Neutrophil (primary cell): Measurements from ENCODE around the gene UFM1.
"Not testable (repeated sequence)": the region's sequence is repeated elsewhere in the genome, so short reads cannot be mapped to it uniquely, and the experiment has no call there.

Experiments
- H3K27ac ChIP-seq: fragments of 200-600 bp; sonication (generic); 2 replicates; pipeline ENCODE4 v1.5.1; 2016; ENCODE audit warnings: mild to moderate bottlenecking, moderate library complexity
- H3K27me3 ChIP-seq: fragments of 200-600 bp; sonication (generic); 2 replicates; pipeline ENCODE4 v1.6.0; 2016; ENCODE audit warnings: mild to moderate bottlenecking
- H3K36me3 ChIP-seq: fragments of 200-600 bp; sonication (generic); 2 replicates; pipeline ENCODE4 v1.5.1; 2017
- H3K4me1 ChIP-seq, 2 experiments: fragments of 200-600 bp in 1 of 2; sonication (generic) in 1 of 2; 1 replicate in 1 of 2; 2 replicates in 1 of 2; pipeline versions ENCODE4 v1.5.1 to v1.6.1; 2013 to 2016; ENCODE audit warnings: low read depth in 1 of 2, low read length in 1 of 2, mild to moderate bottlenecking in 1 of 2, moderate library complexity in 1 of 2; ENCODE audit not compliant: control insufficient read depth in 1 of 2, insufficient read depth in 1 of 2
- H3K4me3 ChIP-seq, 2 experiments: fragments of 200-600 bp in 1 of 2; sonication (generic) in 1 of 2; 1 replicate in 1 of 2; 2 replicates in 1 of 2; pipeline ENCODE4 v1.5.1; 2013 to 2016; ENCODE audit warnings: low read depth in 1 of 2, low read length in 1 of 2, mild to moderate bottlenecking in 1 of 2, moderate library complexity in 1 of 2
- H3K9me3 ChIP-seq: fragments of 200-600 bp; sonication (generic); 2 replicates; pipeline ENCODE4 v1.5.1; 2016
- CTCF ChIP-seq: fragments of 200-600 bp; sonication (generic); IDR thresholded peaks from 2 replicates; pipeline ENCODE4 v1.5.1; 2016; ENCODE audit warnings: antibody characterized with exemption

Gene UFM1

GRCh38 chr13:38355595-38356119 is 6.0 kb downstream of the UFM1 start:
- no peak overlapping the region for H3K4me3 ChIP-seq
- peaks cover 30% of the 10 kb centered on the region for H3K36me3 ChIP-seq
- H3K4me1 ChIP-seq, result peaks cover 4% of the 10 kb centered on the region in 2 experiments
- H3K27ac ChIP-seq, result no peak overlapping the region
- no peaks in the 10 kb centered on the region for H3K9me3 ChIP-seq
- H3K27me3 ChIP-seq, result no peaks in the 10 kb centered on the region
- TF ChIP-seq CTCF, result no peak

- no peak overlapping the region for H3K4me3 ChIP-seq
- no peak for TF ChIP-seq CTCF
- H3K27me3 ChIP-seq, result no peaks in the 10 kb centered on the region
- H3K36me3 ChIP-seq, result peaks cover 58% of the 10 kb centered on the region
- H3K4me1 ChIP-seq, result no peaks in the 10 kb centered on the region
- H3K27ac ChIP-seq, result no peak overlapping the region
- no peaks in the 10 kb centered on the region for H3K9me3 ChIP-seq
These were observed 9.0 kb downstream of the UFM1 start for GRCh38 chr13:38358684-38359083.

GRCh38 chr13:38361542-38362262 is 12.1 kb downstream of the UFM1 start:
- TF ChIP-seq CTCF, result no peak
- Histone ChIP-seq H3K36me3 (peaks cover 53% of the 10 kb centered on the region), H3K4me1 (no peaks in the 10 kb centered on the region), H3K4me3 (no peak overlapping the region), H3K27me3 (no peaks in the 10 kb centered on the region), H3K9me3 (no peaks in the 10 kb centered on the region), H3K27ac (no peak overlapping the region)

- no peaks in the 10 kb centered on the region for H3K27me3 ChIP-seq
- no peak for TF ChIP-seq CTCF
- H3K36me3 ChIP-seq, result peaks cover 43% of the 10 kb centered on the region
- H3K4me1 ChIP-seq, result no peaks in the 10 kb centered on the region
- H3K4me3 ChIP-seq, result no peak overlapping the region
- H3K9me3 ChIP-seq, result no peaks in the 10 kb centered on the region
- no peak overlapping the region for H3K27ac ChIP-seq
These were observed 13.6 kb downstream of the UFM1 start for GRCh38 chr13:38363219-38363618.

GRCh38 chr13:38363746-38364145 is 14.1 kb downstream of the UFM1 start:
- H3K4me1 ChIP-seq, H3K27me3 ChIP-seq, H3K4me3 ChIP-seq, H3K27ac ChIP-seq, H3K9me3 ChIP-seq: not testable (repeated sequence)
- H3K36me3 ChIP-seq, result peaks cover 43% of the 10 kb centered on the region

GRCh38 chr13:38365661-38366060 is 16.0 kb downstream of the UFM1 start:
- H3K4me1 ChIP-seq, result no peaks in the 10 kb centered on the region
- H3K36me3 ChIP-seq, result peaks cover 30% of the 10 kb centered on the region
- no peak for TF ChIP-seq CTCF
- no peaks in the 10 kb centered on the region for H3K27me3 ChIP-seq
- no peak overlapping the region for H3K27ac ChIP-seq
- H3K4me3 ChIP-seq, result no peak overlapping the region
- H3K9me3 ChIP-seq, result no peaks in the 10 kb centered on the region
